IPS-NIHi11 (cell line): Measurements from ENCODE around the gene RAD17.
"Not testable (repeated sequence)": the region's sequence is repeated elsewhere in the genome, so short reads cannot be mapped to it uniquely, and the experiment has no call there.

Experiments
- DNase-seq: peaks from one replicate; pipeline ENCODE4 v3.0.0; 2012; ENCODE audit warnings: mixed read lengths, low spot score

The RAD17 gene

DNA sequence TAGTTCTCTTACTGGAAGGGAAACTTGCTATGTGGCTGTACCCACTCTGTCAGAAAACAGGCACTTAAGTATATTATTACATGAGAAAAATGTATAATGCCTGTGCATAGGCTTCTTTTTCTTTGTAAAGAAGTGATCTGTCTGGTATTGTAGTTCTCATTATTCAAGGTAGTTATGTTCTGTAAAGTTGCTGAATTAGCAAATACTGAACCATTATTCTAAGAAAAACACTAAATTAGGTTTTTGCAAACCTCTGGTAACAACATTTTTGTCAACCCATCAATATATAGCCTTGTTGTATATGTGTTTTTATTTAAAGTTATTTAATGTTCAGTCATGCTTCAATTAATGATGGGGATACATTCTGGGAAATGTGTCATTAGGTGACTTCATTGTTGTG lies 8.8 kb downstream of the RAD17 start:
- no peak for DNase-seq

DNA sequence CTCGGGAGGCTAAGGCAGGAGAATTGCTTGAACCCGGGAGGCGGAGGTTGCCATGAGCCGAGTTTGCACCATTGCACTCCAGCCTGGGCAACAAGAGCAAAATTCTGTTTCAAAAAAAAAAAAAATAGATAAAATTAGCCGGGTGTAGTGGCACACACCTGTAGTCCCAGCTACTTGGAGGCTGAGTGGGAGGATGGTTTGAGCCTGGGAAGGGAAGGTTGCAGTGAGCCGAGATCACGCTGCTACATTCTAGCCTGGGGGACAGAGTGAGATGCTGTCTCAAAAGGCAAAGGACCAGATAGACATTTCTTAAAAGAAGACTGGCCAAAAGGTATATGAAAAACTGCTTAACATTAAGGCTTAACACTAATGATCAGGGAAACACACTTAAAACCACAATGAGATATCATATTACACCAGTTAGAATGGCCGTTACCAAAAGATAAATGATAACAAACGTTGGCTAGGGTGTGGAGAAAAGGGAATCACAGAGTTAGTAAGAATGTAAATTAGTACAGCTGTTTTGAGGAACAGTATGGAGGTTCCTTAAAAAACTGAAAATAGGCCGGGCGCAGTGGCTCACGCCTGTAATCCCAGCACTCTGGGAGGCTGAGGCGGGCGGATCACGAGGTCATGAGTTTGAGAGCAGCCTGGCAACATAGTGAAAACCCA lies 35.2 kb downstream of the RAD17 start:
- no peak for DNase-seq

DNA sequence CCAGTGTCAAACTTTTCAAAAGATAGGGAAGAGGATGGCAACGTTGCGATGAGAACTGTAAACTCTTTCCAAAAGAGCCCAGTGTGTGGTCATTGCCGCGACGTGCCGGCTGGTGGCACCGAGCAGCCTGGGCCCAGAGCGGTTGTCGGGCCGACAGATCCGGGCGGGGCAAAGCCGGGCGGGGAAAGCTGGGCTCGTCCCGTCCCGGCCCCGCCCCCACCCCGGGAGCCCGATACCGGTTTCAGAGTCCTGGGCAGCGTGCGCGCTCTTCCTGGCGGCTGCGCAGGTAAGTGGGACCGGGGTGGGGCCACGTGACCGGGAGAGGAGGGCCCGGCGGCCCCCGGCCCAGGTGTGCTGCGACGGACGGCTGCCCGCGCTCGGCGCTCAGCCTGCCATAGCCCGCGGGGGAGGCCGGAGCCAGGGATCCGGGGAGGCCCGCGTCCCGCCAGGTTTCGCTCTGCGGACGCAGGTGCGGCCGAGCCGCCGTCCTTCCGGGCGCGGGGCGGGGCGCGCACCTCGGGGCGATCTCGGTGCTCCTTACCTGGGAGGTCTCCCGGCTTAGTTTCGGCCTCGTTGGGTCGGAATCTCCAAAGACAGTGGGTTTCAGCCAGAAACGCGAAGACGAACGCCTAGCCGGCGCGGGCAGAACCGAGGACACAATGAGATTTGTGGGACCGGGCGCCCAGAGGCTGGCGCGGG lies 45.4 kb downstream of the RAD17 start, which contains the start of gene MARVELD2:
Gene MARVELD2 (plus strand): TSS at position 232 of the 699 bp plus-strand sequence. CDS start 4,270 bp downstream, outside the sequence.
- peak; percentile 95 for DNase-seq

DNA sequence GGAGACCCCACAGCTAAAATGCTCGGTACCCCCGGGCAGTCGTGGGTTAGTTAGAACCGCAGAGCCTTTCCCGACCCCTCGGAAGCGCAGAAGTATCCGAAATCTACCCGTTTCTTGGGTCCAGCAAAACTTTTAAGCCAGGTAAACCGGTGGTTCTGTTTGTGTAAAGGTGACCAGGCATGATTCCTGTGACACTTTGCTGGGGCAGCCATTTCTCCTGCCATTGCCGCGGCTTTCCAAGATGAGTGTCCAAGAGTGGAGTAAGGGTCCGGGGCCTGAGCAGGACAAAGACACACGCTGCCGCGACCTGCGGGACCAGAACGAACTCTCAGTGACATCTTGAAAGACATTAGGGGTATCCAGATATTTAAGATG lies 46.0 kb downstream of the RAD17 start:
- peak; percentile 54 for DNase-seq

DNA sequence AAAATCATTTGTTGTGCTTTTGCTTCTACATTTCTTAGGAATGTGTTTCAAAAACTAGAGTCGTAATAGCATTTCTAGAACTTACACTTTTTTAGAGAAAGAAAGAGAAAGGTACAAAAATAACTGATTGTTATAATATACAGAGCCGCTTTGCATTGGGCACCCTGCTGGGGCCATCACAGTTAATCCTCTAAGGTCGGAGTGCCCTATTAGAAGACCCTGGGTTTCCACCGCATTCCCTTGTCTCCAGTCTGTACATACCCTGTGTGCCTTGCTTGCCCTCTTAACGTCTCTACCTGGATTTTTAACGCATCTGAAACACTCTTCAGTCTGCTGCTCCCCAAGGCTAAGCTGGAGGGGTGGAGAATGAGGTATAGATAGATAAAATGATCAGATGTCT lies 46.6 kb downstream of the RAD17 start:
- peak; percentile 25 for DNase-seq

DNA sequence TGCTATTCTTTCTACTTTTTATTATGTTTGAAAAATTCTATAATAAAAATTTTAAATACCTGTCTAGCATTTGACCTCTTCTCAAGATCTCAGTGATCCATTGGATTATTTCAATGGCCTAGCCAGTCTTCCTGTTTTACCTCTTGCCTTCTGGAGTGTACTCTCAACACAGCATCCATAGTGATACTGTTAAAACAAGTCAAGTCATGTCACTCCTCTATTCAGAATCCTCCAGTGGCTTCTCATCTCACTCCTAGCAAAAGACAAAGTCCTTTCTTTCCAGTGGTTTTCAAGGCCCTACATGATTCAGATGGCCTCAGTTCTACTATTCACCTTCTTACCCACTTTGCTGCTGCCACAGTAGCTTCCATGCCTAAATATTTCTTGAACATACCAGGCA lies 47.1 kb downstream of the RAD17 start:
- no peak for DNase-seq

DNA sequence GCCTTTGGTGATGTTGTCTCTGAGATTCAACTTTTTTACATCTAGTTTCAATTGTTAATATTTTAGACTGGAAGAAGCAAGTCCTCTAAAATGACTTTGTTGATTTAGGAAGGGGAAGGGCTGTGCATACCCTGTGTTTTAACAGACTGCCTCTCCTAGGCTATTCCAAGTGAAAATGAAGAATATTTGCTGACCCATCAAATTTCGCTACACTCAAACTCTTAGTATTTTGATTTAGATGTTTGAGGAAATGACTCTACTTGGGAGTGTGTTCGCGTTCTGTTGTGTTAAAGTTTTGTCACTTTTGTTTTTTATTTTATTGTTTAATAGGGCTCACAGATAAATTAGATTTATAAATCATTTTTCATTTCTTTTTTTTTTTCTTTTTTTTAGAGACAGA lies 48.9 kb downstream of the RAD17 start:
- no peak for DNase-seq

DNA sequence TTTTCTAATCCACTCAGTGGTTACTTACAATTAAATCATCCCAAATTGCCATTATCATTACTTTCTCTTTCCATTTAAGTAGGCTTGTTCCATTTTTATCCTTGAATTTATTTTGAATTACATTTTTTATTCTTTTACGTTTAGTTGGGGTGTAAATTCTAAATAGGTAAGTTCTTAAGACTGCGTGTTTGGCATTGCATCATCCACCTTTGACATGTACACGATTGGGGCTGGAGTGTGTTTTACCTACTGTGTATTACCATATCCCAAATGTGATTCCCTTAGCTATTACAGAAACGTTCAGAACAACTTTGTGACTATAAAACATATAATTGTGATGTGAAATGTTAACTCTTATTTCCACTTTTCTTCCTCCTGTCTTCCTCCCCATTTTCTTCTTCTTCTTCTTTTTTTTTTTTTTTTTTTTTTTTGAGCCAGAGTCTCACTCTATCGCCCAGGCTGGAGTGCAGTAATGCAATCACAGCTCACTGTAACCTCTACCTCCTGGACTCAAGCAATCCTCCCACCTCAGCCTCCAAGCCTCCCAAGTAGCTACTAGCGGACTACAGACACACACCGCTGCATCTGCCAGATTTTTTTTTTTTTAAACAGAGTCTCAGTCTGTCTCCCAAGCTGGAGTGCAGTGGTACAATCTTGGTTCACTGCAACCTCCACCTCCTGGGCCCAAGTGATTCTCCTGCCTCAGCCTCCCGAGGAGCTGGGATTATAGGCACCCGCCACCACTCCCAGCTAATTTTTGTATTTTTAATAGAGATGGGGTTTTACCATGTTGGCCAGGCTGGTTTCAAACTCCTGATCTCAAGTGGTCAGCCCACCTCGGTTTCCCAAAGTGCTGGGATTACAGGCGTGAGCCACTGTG lies 62.0 kb downstream of the RAD17 start:
- no peak for DNase-seq

DNA sequence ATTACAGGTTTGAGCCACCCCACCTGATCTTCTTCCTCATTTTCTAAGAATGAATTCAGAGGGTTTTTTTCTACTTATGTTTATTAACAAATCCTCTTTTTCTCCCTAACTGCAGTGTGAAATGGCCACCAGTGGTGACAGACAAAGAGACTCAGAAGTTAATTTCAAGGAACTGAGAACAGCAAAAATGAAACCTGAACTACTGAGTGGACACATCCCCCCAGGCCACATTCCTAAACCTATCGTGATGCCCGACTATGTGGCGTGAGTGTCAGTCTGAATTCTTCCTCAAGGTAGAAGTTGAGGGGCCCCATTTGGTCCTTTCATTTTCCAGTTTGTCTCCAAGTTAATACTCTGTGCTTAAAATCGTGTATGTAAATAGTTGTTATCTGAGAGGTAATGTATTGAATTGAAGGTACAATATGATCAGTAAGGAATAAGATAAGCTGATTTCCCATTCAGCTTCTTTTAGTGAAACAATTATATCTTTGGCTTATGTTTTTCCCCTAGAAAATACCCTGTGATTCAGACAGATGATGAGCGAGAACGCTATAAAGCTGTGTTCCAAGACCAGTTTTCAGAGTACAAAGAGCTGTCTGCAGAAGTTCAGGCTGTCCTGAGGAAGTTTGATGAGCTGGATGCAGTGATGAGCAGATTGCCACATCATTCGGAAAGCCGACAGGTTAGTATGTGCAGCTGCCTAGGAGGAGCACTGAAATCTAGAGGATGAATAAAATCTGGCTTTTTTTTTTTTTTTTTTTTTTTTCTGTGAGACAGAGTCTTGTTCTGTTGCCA lies 63.0 kb downstream of the RAD17 start:
- no peak for DNase-seq

DNA sequence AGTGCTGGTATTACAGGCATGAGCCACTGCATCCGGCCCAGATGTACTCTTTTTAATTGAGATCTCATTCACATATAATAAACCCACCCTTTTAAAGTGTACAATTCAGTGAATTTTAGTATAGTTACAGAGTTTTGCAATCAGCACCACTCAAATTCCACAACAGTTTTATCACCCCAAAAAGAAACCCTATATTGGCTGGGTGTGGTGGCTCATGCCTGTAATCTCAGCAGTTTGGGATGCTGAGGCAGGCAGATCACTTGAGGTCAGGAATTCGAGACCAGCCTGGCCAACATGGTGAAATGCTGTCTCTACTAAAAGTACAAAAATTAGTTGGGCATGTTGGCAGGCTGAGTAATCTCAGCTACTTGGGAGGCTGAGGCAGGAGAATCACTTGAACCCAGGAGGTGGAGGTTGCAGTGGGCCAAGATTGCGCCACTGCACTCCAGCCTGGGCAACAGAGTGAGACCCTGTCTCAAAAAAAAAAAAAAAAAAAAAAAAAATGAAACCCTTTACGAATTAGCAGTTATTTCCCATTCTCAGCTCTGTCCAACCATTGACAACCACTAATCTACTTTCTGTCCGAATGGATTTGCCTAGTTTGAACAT lies 65.8 kb downstream of the RAD17 start:
- DNase-seq = not testable (repeated sequence)

DNA sequence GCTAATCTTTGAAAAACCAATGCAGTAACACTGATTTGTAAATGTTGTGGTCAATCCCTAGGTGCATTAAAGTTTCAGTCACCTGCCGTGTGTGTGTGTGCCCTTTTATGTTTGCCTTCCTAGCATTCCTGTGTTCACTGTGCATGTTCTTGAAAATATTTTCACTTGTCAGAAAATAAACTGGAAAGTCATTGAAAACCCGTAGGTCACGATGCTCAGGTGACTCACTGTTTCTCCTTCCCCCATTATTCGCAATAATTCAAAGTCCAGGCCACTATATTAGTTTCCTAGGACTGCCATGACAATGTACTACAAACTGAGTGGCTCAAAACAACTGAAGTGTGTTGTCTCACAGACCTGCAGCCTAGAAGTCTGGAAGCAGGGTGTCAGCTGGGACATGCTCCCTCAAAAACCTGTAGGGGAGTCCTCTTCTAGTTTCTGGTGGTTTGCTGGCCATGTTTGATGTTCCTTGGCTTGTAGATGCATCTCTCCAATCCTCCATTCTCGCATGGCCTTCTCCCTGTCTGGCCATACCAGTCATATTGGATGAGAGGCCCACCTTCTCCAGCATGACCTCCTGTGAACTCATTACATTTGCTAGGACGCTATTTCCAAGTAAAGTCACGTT lies 74.6 kb downstream of the RAD17 start:
- no peak for DNase-seq

DNA sequence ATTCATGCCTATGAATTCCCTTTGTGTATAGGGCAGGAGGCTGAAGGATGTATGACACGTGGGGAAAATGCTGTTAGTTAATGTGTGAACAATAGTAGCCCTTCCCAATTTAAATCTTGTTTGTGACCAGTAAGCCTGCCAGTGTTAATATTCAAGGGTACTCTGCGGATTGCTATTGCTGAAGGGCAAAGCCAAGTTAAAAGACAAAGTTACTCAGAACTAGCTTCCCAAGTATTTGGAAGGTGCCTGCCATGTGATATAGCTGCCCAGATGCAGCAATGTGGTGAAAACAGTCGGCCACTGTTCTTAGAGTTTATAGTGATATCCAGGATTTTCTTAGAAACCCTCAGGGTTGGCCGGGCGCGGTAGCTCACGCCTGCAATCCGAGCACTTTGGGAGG lies 79.9 kb downstream of the RAD17 start:
- DNase-seq = no peak

DNA sequence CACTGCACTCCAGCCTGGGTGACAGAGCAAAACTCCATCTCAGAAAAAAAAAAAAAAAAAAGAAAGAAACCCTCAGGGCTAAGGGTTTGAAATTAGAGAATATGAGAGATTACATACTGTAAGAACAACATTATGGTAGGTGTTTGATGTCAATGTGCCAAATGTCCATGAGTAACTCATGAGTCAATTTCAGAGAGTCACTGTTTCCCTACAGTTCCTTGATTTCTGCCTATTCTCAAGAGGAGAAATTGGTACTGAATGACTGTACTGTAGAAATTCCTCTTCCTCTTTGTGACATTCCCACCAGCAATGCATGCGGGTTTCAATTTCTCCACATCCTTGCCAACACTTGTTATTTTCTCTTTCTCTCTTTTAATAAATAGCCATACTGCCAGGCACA lies 80.5 kb downstream of the RAD17 start:
- DNase-seq = no peak

DNA sequence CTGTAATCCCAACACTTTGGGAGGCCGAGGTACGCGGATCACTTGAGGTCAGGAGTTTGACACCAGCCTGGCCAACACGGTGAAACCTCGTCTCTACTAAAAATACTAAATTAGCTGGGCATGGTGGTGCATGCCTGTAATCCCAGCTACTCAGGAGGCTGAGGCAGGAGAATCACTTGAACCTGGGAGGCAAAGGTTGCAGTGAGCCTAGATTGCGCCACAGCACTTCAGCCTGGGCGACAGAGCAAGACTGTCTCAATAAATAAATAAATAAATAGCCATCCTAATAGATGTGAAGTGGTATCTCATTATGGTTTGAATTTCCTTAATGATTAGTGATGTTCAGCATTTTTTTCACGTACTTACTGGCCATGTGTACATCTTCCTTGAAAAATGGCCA lies 80.9 kb downstream of the RAD17 start:
- not testable (repeated sequence) for DNase-seq

DNA sequence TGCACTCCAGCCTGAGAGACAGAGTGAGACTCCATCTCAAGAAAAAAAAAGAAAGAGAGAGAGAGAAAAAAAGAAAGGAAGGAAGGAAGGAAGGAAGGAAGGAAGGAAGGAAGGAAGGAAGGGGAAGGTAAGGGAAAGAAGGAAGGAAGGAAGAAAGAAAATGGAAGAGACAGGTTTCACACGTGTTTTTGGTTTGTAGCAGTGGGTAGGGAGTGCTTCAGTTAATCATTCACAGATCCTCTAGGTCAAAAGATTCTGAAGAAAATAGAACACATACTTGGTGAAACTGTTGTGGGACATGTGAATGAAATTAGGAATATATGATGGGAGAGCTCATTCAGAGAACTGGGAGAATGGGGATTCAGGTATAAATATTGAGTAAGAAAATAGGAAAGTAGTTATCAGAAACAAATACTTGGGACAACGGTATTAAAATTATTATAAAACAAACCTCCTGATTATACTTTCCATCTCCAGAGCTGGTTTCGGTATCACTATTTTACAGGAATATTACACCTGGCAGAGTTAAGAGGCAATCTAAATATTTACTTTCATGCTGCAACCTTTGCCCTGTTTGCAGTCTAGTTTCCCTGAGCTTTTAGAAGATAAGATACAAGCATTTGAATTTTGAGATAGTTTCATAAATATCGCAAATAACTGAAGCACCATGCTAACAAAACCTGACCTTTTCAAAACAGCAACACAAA lies 82.5 kb downstream of the RAD17 start:
- no peak for DNase-seq

DNA sequence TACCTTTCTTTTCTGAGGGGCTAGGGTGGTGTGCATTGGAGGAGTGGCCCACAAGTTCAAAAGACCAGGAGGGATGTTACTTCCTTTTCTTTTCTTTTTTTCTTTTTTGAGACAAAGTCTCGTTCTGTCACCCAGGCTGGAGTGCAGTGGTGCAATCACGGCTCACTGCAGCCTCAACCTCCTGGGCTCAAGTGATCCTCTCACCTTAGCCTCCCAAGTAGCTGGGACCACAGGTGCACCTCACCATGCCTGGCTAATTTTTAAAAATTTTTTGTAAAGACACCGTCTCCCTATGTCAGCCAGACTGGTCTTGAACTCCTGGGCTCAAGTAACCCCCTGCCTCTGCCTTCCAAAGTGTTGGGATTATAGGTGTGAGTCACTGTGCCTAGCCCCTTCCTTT lies 83.9 kb downstream of the RAD17 start:
- DNase-seq = not testable (repeated sequence)

DNA sequence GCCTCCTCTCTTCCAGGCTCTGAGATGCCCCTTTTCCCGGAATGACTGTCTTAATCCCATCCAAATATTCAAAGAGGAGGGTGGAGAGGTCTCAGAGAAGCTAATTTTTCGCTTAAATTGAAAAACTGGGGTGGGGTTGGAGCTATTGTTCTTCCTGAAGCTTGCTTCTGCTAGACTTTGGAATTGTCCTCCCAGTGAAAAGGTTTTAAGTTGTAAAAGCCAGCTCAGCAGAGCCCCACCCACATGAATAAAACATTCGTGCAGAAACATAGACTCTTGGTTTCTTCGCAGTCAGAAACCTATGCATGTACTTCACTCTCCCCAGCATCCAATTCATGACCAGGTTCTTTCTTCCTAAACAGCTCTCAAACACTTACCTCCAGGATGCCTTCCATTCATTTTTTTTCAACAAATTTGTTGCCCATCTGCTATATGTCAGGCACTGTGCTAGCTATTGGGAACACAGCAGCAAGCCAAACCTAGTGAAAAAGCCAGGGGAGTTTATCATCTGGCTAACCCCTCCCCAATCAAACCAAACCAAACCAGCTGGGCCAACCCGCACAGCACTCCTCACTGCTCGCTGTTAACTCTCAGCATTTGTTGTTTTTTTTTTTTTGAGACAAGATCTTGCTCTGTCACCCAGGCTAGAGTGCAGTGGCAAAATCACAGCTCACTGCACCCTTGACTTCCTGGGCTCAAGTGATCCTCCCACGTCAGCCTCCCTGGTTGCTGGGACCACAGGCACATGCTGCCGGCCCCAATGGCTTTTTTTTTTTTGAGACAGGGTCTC lies 85.0 kb downstream of the RAD17 start:
- DNase-seq = no peak

DNA sequence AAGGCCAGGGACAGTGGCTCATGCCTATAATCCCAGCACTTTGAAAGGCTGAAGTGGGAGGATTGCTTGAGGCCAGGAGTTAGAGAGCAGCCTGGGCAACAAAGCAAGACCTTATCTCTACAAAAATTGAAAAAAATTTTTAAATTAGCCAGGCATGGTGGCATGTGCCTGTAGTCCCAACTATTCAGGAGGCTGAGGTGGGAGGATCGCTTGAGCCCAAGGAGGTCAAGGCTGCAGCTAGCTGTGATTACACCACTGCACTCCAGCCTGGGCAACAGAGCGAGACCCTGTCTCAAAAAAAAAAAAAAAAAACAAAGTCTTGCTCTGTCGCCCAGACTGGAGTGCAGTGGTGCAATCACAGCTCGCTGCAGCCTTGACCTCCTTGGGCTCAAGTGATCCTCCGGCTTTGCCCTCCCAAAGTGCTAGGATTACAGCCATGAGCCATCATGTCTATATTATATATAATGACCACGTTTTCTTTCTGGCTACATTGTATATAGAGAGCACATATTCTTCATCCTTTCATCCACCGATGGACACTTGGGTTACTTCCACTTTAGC lies 85.9 kb downstream of the RAD17 start:
- not testable (repeated sequence) for DNase-seq

DNA sequence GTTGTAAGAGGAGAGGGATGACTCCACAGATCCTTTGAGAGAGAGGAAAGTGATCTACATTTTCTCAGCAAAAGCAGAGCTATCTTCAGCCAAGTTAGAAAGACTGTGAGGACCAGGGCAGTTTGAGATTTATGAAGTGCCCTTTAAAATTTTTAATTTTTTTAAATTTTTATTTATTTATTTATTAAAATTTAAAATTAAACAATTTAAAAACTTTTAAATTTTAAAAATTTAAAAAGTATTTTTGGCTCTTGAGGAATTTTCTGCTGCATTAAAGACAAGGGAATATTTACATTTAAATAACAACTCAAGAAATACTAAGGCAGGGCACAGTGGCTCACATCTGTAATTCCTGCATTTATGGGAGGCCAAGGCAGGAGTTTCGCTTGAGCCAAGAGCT lies 92.6 kb downstream of the RAD17 start:
- no peak for DNase-seq
